ENCODE results near the gene TMED4. TPM values are rescaled to one million over a fixed set of nuclear protein-coding genes. Genes with fewer than 3 reads are reported as not detected.

The TMED4 gene
- total and polyA plus RNA-seq, 2 of the 13 experiments (the other 11 are each of a cell fraction or from before 2014, with no cell fraction given): 81.4 to 109 TPM

DNA sequence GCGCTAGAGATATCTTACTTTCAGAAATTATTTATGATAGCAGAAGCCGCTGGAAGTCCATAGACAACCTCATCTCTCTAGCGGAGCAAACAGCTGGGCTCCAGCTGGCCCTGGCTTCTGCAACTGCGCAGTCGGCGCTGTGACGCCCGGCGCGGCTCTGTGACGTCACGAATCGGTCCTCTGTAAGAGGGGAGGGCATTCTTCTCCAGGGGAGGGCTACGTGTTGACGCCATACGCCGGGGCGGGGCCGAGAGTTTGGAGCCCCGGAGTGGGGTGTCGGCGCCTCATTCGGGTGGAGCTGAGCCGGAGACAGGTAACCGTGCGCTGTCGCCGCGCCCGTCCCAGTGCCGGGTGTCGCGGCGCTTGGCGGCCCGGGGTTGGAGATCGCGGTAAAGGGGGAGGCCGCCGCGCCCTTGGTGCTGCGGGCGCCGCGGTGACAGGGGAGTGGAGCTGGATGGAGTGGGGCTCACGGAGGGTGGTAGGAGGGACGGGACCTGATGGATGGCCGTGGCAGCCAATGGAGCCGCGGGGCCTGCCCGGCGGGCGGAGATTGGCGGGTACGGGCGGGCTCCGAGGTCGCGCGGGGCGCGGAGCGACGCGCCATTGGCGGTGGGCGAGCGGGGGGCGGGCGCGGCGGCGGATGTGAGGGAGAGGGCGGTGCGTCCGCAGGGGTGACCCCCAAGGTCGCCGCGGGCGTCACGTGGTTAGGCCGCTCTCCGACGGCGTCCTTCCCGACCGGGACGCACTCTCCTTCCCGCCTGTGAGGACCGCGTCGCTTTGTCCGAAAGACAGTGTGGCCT lies 24.5 kb upstream of the TMED4 start, which contains the start of gene OGDH (continued):
- TF ChIP-seq ATF7 (IDR thresholded peaks at IDR 0.05) (peak; percentile 91), ATF7 (CRISPR knock-in tag; IDR thresholded peaks at IDR 0.05) (peak; percentile 79; the same call in 1 of the 2 replicates), ZNF333 (CRISPR knock-in tag; IDR thresholded peaks at IDR 0.05; ENCODE audit: borderline replicate concordance) (peak; percentile 48; the same call in 1 of the 2 replicates), PITX1 (CRISPR knock-in tag; IDR thresholded peaks at IDR 0.05) (peak; percentile 39; the same call in 1 of the 2 replicates), RFX5 (IDR thresholded peaks at IDR 0.05; ENCODE audit: low read depth, low read length) (peak; percentile 84), ZNF224 (CRISPR knock-in tag; IDR thresholded peaks at IDR 0.05) (peak; percentile 42; the same call in 1 of the 2 replicates), SMAD1 (CRISPR knock-in tag; IDR thresholded peaks at IDR 0.05; ENCODE audit: borderline replicate concordance, low read depth) (peak; percentile 76; the same call in 1 of the 2 replicates), PTBP1 (IDR thresholded peaks at IDR 0.05; ENCODE audit: low read depth, low read length, poor library complexity, severe bottlenecking) (no peak), NFKBIZ (CRISPR knock-in tag; IDR thresholded peaks at IDR 0.05) (peak; percentile 23; the same call in 1 of the 2 replicates), KDM3A (CRISPR knock-in tag; IDR thresholded peaks at IDR 0.05; ENCODE audit: low read depth) (peak; percentile 46; the same call in 1 of the 2 replicates), GTF3A (CRISPR knock-in tag; conservative IDR thresholded peaks at IDR 0.05) (no peak), ZNF432 (CRISPR knock-in tag; IDR thresholded peaks at IDR 0.05; ENCODE audit: borderline replicate concordance) (no peak), ETV6 (CRISPR knock-in tag; conservative IDR thresholded peaks at IDR 0.05) (peak; percentile 37; the same call in 1 of the 2 replicates)
- TF ChIP-seq, protein P1, sequence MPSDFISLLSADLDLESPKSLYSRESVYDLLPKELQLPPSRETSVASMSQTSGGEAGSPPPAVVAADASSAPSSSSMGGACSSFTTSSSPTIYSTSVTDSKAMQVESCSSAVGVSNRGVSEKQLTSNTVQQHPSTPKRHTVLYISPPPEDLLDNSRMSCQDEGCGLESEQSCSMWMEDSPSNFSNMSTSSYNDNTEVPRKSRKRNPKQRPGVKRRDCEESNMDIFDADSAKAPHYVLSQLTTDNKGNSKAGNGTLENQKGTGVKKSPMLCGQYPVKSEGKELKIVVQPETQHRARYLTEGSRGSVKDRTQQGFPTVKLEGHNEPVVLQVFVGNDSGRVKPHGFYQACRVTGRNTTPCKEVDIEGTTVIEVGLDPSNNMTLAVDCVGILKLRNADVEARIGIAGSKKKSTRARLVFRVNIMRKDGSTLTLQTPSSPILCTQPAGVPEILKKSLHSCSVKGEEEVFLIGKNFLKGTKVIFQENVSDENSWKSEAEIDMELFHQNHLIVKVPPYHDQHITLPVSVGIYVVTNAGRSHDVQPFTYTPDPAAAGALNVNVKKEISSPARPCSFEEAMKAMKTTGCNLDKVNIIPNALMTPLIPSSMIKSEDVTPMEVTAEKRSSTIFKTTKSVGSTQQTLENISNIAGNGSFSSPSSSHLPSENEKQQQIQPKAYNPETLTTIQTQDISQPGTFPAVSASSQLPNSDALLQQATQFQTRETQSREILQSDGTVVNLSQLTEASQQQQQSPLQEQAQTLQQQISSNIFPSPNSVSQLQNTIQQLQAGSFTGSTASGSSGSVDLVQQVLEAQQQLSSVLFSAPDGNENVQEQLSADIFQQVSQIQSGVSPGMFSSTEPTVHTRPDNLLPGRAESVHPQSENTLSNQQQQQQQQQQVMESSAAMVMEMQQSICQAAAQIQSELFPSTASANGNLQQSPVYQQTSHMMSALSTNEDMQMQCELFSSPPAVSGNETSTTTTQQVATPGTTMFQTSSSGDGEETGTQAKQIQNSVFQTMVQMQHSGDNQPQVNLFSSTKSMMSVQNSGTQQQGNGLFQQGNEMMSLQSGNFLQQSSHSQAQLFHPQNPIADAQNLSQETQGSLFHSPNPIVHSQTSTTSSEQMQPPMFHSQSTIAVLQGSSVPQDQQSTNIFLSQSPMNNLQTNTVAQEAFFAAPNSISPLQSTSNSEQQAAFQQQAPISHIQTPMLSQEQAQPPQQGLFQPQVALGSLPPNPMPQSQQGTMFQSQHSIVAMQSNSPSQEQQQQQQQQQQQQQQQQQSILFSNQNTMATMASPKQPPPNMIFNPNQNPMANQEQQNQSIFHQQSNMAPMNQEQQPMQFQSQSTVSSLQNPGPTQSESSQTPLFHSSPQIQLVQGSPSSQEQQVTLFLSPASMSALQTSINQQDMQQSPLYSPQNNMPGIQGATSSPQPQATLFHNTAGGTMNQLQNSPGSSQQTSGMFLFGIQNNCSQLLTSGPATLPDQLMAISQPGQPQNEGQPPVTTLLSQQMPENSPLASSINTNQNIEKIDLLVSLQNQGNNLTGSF (CRISPR knock-in tag; IDR thresholded peaks at IDR 0.05): no peak
- TF ChIP-seq, protein P2, sequence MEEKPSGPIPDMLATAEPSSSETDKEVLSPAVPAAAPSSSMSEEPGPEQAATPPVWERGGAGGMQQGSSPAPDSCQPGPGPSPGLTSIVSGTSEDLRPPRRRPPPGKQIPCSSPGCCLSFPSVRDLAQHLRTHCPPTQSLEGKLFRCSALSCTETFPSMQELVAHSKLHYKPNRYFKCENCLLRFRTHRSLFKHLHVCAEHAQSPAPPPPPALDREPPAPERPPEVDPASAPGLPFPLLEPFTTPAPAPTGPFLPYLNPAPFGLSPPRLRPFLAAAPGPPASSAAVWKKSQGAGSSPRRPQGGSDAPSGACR (CRISPR knock-in tag; IDR thresholded peaks at IDR 0.05): peak; percentile 77; the same call in 1 of the 2 replicates
- TF ChIP-seq, protein P3, sequence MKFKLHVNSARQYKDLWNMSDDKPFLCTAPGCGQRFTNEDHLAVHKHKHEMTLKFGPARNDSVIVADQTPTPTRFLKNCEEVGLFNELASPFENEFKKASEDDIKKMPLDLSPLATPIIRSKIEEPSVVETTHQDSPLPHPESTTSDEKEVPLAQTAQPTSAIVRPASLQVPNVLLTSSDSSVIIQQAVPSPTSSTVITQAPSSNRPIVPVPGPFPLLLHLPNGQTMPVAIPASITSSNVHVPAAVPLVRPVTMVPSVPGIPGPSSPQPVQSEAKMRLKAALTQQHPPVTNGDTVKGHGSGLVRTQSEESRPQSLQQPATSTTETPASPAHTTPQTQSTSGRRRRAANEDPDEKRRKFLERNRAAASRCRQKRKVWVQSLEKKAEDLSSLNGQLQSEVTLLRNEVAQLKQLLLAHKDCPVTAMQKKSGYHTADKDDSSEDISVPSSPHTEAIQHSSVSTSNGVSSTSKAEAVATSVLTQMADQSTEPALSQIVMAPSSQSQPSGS (CRISPR knock-in tag; IDR thresholded peaks at IDR 0.05): peak; percentile 91
- TF ChIP-seq, protein P4, sequence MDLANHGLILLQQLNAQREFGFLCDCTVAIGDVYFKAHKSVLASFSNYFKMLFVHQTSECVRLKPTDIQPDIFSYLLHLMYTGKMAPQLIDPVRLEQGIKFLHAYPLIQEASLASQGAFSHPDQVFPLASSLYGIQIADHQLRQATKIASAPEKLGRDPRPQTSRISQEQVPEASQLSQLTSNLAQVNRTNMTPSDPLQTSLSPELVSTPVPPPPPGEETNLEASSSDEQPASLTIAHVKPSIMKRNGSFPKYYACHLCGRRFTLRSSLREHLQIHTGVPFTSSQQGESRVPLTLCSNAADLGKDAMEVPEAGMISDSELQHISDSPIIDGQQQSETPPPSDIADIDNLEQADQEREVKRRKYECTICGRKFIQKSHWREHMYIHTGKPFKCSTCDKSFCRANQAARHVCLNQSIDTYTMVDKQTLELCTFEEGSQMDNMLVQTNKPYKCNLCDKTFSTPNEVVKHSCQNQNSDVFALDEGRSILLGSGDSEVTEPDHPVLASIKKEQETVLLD (CRISPR knock-in tag; IDR thresholded peaks at IDR 0.05; ENCODE audit: low read depth): peak; percentile 29; the same call in 1 of the 2 replicates
- TF ChIP-seq, protein P5, sequence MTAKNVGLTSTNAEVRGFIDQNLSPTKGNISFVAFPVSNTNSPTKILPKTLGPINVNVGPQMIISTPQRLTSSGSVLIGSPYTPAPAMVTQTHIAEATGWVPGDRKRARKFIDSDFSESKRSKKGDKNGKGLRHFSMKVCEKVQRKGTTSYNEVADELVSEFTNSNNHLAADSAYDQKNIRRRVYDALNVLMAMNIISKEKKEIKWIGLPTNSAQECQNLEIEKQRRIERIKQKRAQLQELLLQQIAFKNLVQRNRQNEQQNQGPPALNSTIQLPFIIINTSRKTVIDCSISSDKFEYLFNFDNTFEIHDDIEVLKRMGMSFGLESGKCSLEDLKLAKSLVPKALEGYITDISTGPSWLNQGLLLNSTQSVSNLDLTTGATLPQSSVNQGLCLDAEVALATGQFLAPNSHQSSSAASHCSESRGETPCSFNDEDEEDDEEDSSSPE (CRISPR knock-in tag; IDR thresholded peaks at IDR 0.05): peak; percentile 86
